HEK293 (cell line): Measurements from ENCODE around the gene BIRC5.
A peak's percentile ranks its signal among the peaks of the same experiment; 100 is the strongest.

Experiments used
- CTCF ChIA-PET: fragments of 350-600 bp; formaldehyde crosslinking; extraction: SDS; loops from one replicate; lab custom pipeline; 2021; ENCODE audit warnings: antibody characterized with exemption; lab: Yijun Ruan, JAX
- POLR2A ChIA-PET: fragments of 300-600 bp; formaldehyde crosslinking; extraction: SDS; loops from one replicate; lab custom pipeline; 2020; ENCODE audit warnings: antibody characterized with exemption, inconsistent platforms; lab: Yijun Ruan, JAX
- H3K27ac ChIP-seq: fragments of 200-500 bp; sonication (Bioruptor generic); 2 replicates; pipeline ENCODE4 v1.5.1; 2014; ENCODE audit warnings: low read depth, low read length, control low read depth, inconsistent platforms; ENCODE audit errors: extremely low read depth
- H3K36me3 ChIP-seq, 2 experiments: fragments of 200-500 bp in 1 of 2; sonication (Bioruptor generic) in 1 of 2; 1 replicate in 1 of 2; 2 replicates in 1 of 2; pipeline ENCODE4 v1.5.1; 2014 to 2017; ENCODE audit warnings: inconsistent platforms in 2 of 2, low read length in 2 of 2; ENCODE audit not compliant: control insufficient read depth in 2 of 2, insufficient read depth in 1 of 2
- H3K4me1 ChIP-seq: fragments of 200-500 bp; sonication (Bioruptor generic); 2 replicates; pipeline ENCODE4 v1.5.1; 2014; ENCODE audit warnings: mild to moderate bottlenecking, low read length, inconsistent platforms; ENCODE audit not compliant: control insufficient read depth, insufficient read depth
- H3K4me3 ChIP-seq: 2 replicates; pipeline ENCODE4 v1.5.1; 2011; ENCODE audit warnings: low read depth, mild to moderate bottlenecking, control low read depth, low read length, moderate library complexity
- H3K9me3 ChIP-seq: fragments of 200-500 bp; sonication (Bioruptor generic); 2 replicates; pipeline ENCODE4 v1.5.1; 2014; ENCODE audit warnings: low read depth, low read length, inconsistent platforms; ENCODE audit not compliant: control insufficient read depth, insufficient read depth
- HOXA7 ChIP-seq: sonication (generic); formaldehyde crosslinking; IDR thresholded peaks from 2 replicates; pipeline ENCODE4 v1.8.1; 2022; ENCODE audit warnings: missing genetic modification reagents, borderline replicate concordance
- SETDB1 ChIP-seq: IDR thresholded peaks from one replicate; pipeline ENCODE4 v1.6.1; 2017; ENCODE audit warnings: mild to moderate bottlenecking, low read length, moderate library complexity, mixed read lengths; ENCODE audit not compliant: insufficient read length
- ZBTB7A ChIP-seq: fragments of 450-650 bp; formaldehyde crosslinking; IDR thresholded peaks from 2 replicates; pipeline ENCODE4 v1.5.1; 2016; ENCODE audit warnings: low read depth, missing biosample characterization, missing genetic modification characterization
- ZNF221 ChIP-seq: fragments of 450-650 bp; formaldehyde crosslinking; IDR thresholded peaks from 2 replicates; pipeline ENCODE4 v1.5.1; 2017; ENCODE audit warnings: missing biosample characterization, missing genetic modification characterization, borderline replicate concordance
- ZNF24 ChIP-seq: fragments of 450-650 bp; formaldehyde crosslinking; IDR thresholded peaks from 2 replicates; pipeline ENCODE4 v1.5.1; 2016; ENCODE audit warnings: missing biosample characterization, missing genetic modification characterization
- ZNF362 ChIP-seq: fragments of 450-650 bp; formaldehyde crosslinking; IDR thresholded peaks from 2 replicates; pipeline ENCODE4 v1.5.1; 2016; ENCODE audit warnings: missing biosample characterization, missing genetic modification characterization
- ZNF488 ChIP-seq: fragments of 450-650 bp; formaldehyde crosslinking; IDR thresholded peaks from 2 replicates; pipeline ENCODE4 v1.5.1; 2016; ENCODE audit warnings: missing biosample characterization, missing genetic modification characterization
- ZNF510 ChIP-seq: fragments of 450-650 bp; formaldehyde crosslinking; IDR thresholded peaks from 2 replicates; pipeline ENCODE4 v1.5.1; 2018; ENCODE audit warnings: mild to moderate bottlenecking, missing genetic modification characterization, missing biosample characterization; ENCODE audit not compliant: insufficient replicate concordance
- ZNF555 ChIP-seq: fragments of 450-650 bp; formaldehyde crosslinking; conservative IDR thresholded peaks from 2 replicates; pipeline ENCODE4 v1.5.1; 2017; ENCODE audit warnings: missing biosample characterization, mild to moderate bottlenecking, missing genetic modification characterization, inconsistent platforms
- ZNF585B ChIP-seq: fragments of 450-650 bp; formaldehyde crosslinking; IDR thresholded peaks from 2 replicates; pipeline ENCODE4 v1.5.1; 2016; ENCODE audit warnings: missing biosample characterization, missing genetic modification characterization
- ZNF654 ChIP-seq: fragments of 450-650 bp; formaldehyde crosslinking; IDR thresholded peaks from 2 replicates; pipeline ENCODE4 v1.5.1; 2016; ENCODE audit warnings: low read depth, missing biosample characterization, missing genetic modification characterization
- ZNF660 ChIP-seq: fragments of 450-650 bp; IDR thresholded peaks from 2 replicates; pipeline ENCODE4 v1.5.1; 2018; ENCODE audit warnings: missing biosample characterization, mild to moderate bottlenecking, missing genetic modification characterization
- ZNF776 ChIP-seq: fragments of 450-650 bp; formaldehyde crosslinking; IDR thresholded peaks from 2 replicates; pipeline ENCODE4 v1.5.0; 2017; ENCODE audit warnings: missing biosample characterization, missing genetic modification characterization, borderline replicate concordance
- ZNF791 ChIP-seq: fragments of 450-650 bp; formaldehyde crosslinking; IDR thresholded peaks from 2 replicates; pipeline ENCODE4 v1.5.1; 2016; ENCODE audit warnings: missing biosample characterization, missing genetic modification characterization
- ZXDB ChIP-seq: fragments of 450-650 bp; formaldehyde crosslinking; IDR thresholded peaks from 2 replicates; pipeline ENCODE4 v1.5.1; 2016; ENCODE audit warnings: missing biosample characterization, missing genetic modification characterization
- TF ChIP-seq, protein P1 (sequence below): fragments of 450-650 bp; formaldehyde crosslinking; IDR thresholded peaks from 2 replicates; pipeline ENCODE4 v1.5.1; 2016; ENCODE audit warnings: missing biosample characterization, missing genetic modification characterization
- TF ChIP-seq, protein P2 (sequence below): fragments of 450-650 bp; formaldehyde crosslinking; IDR thresholded peaks from 2 replicates; pipeline ENCODE4 v1.5.1; 2017; ENCODE audit warnings: missing biosample characterization, missing genetic modification characterization
- TF ChIP-seq, protein P3 (sequence below): fragments of 450-650 bp; formaldehyde crosslinking; IDR thresholded peaks from 2 replicates; pipeline ENCODE4 v1.5.1; 2016; ENCODE audit warnings: missing biosample characterization, missing genetic modification characterization

The BIRC5 gene

GRCh38 chr17:78235885-78236284, 21.8 kb downstream of the BIRC5 start:
- CTCF ChIA-PET = interaction anchor here (8.6 kb wide), 1 partner anchor 14 kb away, joined by 60 read pairs; no protein-coding TSS in a partner anchor

GRCh38 chr17:78236362-78237127, 22.5 kb downstream of the BIRC5 start:
- Histone ChIP-seq H3K27ac (no peak overlapping the region), H3K4me1 (no peaks in the 10 kb centered on the region), H3K36me3 (no peaks in the 10 kb centered on the region), H3K4me3 (no peak overlapping the region), H3K9me3 (no peaks in the 10 kb centered on the region)
- CTCF ChIA-PET = interaction anchor here (0.7 to 8.6 kb wide), 2 partner anchors 13 to 209 kb away, joined by 3 to 60 read pairs; no protein-coding TSS in a partner anchor
- POLR2A ChIA-PET = interaction anchor here (0.6 kb wide), 1 partner anchor 17 kb away, joined by 3 read pairs; no protein-coding TSS in a partner anchor
- TF ChIP-seq, protein P1, sequence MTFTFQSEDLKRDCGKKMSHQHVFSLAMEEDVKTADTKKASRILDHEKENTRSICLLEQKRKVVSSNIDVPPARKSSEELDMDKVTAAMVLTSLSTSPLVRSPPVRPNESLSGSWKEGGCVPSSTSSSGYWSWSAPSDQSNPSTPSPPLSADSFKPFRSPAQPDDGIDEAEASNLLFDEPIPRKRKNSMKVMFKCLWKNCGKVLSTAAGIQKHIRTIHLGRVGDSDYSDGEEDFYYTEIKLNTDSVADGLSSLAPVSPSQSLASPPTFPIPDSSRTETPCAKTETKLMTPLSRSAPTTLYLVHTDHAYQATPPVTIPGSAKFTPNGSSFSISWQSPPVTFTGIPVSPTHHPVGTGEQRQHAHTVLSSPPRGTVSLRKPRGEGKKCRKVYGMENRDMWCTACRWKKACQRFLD = no peak
- TF ChIP-seq ZNF555 (tag by site-specific recombination) = no peak
- TF ChIP-seq ZNF24 (tag by site-specific recombination) = no peak
- TF ChIP-seq ZNF654 (tag by site-specific recombination) = no peak
- TF ChIP-seq ZNF510 (tag by site-specific recombination) = no peak
- TF ChIP-seq ZNF585B (tag by site-specific recombination) = no peak

More at GRCh38 chr17:78235885-78236284, 21.8 kb downstream of the BIRC5 start:
- POLR2A ChIA-PET = no interaction called here
- TF ChIP-seq ZNF488 (no peak), ZNF362 (tag by site-specific recombination) (no peak), ZXDB (tag by site-specific recombination) (no peak)
- TF ChIP-seq, protein P2, sequence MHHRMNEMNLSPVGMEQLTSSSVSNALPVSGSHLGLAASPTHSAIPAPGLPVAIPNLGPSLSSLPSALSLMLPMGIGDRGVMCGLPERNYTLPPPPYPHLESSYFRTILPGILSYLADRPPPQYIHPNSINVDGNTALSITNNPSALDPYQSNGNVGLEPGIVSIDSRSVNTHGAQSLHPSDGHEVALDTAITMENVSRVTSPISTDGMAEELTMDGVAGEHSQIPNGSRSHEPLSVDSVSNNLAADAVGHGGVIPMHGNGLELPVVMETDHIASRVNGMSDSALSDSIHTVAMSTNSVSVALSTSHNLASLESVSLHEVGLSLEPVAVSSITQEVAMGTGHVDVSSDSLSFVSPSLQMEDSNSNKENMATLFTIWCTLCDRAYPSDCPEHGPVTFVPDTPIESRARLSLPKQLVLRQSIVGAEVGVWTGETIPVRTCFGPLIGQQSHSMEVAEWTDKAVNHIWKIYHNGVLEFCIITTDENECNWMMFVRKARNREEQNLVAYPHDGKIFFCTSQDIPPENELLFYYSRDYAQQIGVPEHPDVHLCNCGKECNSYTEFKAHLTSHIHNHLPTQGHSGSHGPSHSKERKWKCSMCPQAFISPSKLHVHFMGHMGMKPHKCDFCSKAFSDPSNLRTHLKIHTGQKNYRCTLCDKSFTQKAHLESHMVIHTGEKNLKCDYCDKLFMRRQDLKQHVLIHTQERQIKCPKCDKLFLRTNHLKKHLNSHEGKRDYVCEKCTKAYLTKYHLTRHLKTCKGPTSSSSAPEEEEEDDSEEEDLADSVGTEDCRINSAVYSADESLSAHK (tag by site-specific recombination) = no peak
- TF ChIP-seq, all 188 proteins: peak for 0
- H3K4me3 ChIP-seq = no peak overlapping the region
- no peaks in the 10 kb centered on the region for H3K36me3 ChIP-seq
- H3K4me1 ChIP-seq = no peaks in the 10 kb centered on the region
- no peaks in the 10 kb centered on the region for H3K9me3 ChIP-seq
- H3K27ac ChIP-seq = no peak overlapping the region

- ChIA-PET CTCF (interaction anchor here (1.1 to 8.6 kb wide), 2 partner anchors 12 to 152 kb away, joined by 3 to 60 read pairs; no protein-coding TSS in a partner anchor), POLR2A (interaction anchor here (0.5 to 1.4 kb wide), 4 partner anchors 11 to 50 kb away, joined by 3 to 5 read pairs (median 3); partner anchors contain the start of genes AFMID and TK1)
- H3K36me3 ChIP-seq = no peaks in the 10 kb centered on the region
- H3K27ac ChIP-seq = no peak overlapping the region
- no peak for TF ChIP-seq ZBTB7A
- no peak for TF ChIP-seq SETDB1
- TF ChIP-seq, protein P3, sequence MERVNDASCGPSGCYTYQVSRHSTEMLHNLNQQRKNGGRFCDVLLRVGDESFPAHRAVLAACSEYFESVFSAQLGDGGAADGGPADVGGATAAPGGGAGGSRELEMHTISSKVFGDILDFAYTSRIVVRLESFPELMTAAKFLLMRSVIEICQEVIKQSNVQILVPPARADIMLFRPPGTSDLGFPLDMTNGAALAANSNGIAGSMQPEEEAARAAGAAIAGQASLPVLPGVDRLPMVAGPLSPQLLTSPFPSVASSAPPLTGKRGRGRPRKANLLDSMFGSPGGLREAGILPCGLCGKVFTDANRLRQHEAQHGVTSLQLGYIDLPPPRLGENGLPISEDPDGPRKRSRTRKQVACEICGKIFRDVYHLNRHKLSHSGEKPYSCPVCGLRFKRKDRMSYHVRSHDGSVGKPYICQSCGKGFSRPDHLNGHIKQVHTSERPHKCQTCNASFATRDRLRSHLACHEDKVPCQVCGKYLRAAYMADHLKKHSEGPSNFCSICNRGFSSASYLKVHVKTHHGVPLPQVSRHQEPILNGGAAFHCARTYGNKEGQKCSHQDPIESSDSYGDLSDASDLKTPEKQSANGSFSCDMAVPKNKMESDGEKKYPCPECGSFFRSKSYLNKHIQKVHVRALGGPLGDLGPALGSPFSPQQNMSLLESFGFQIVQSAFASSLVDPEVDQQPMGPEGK (tag by site-specific recombination) = 0 out of 2 replicates have a peak, but pooled peaks have one; percentile 17
- no peak for TF ChIP-seq ZXDB (tag by site-specific recombination)
- no peak for TF ChIP-seq ZNF660
- no peak for TF ChIP-seq ZNF776 (tag by site-specific recombination)
- TF ChIP-seq ZNF221 (tag by site-specific recombination) = no peak
- no peak for TF ChIP-seq ZNF791 (tag by site-specific recombination)
- no peak for TF ChIP-seq HOXA7 (CRISPR knock-in tag)
- no peaks in the 10 kb centered on the region for H3K4me1 ChIP-seq
- no peak overlapping the region for H3K4me3 ChIP-seq
- no peaks in the 10 kb centered on the region for H3K9me3 ChIP-seq
These were observed 23.5 kb downstream of the BIRC5 start for GRCh38 chr17:78237401-78238012.
